Osteoblast (primary cell): ENCODE measurements around the gene USP6NL. TPM values are rescaled to one million over a fixed set of nuclear protein-coding genes. Genes with fewer than 3 reads are reported as not detected.

Experiments
- DNase-seq: peaks from one replicate; pipeline ENCODE4 v3.0.0; 2011; ENCODE audit warnings: low spot score, mixed read lengths; ENCODE audit not compliant: insufficient read length; ENCODE audit errors: missing footprints
- H2AFZ ChIP-seq: 2 replicates; pipeline ENCODE4 v1.6.0; 2011; ENCODE audit warnings: mild to moderate bottlenecking, low read length
- H3K27ac ChIP-seq: 2 replicates; pipeline ENCODE4 v1.5.1; 2011; ENCODE audit warnings: mild to moderate bottlenecking, low read depth, low read length, moderate library complexity
- H3K27me3 ChIP-seq: 2 replicates; pipeline ENCODE4 v1.6.0; 2012; ENCODE audit warnings: mild to moderate bottlenecking, control low read depth, inconsistent platforms, low read length, moderate library complexity; ENCODE audit not compliant: insufficient read depth
- H3K36me3 ChIP-seq: 2 replicates; pipeline ENCODE4 v1.5.1; 2011; ENCODE audit warnings: mild to moderate bottlenecking, low read length, control low read depth, moderate library complexity; ENCODE audit not compliant: insufficient read depth
- H3K4me1 ChIP-seq: 2 replicates; pipeline ENCODE4 v1.5.1; 2011; ENCODE audit warnings: mild to moderate bottlenecking, low read length, control low read depth, moderate library complexity; ENCODE audit not compliant: insufficient read depth
- H3K4me2 ChIP-seq: 2 replicates; pipeline ENCODE4 v1.6.0; 2011; ENCODE audit warnings: mild to moderate bottlenecking, low read length; ENCODE audit not compliant: insufficient read depth
- H3K4me3 ChIP-seq: fragments of 200-600 bp; sonication (generic); 3 replicates; pipeline ENCODE4 v1.5.1; 2012; ENCODE audit warnings: mild to moderate bottlenecking, low read length, inconsistent platforms; ENCODE audit not compliant: insufficient read depth
- H3K79me2 ChIP-seq: 2 replicates; pipeline ENCODE4 v1.6.0; 2012; ENCODE audit warnings: mild to moderate bottlenecking, low read length, control low read depth, inconsistent platforms; ENCODE audit not compliant: insufficient read depth
- H3K9me3 ChIP-seq: 2 replicates; pipeline ENCODE4 v1.5.1; 2011; ENCODE audit warnings: low read depth, low read length, control low read depth
- H4K20me1 ChIP-seq: 2 replicates; pipeline ENCODE4 v1.6.0; 2012; ENCODE audit warnings: mild to moderate bottlenecking, low read length, control low read depth; ENCODE audit not compliant: insufficient read depth
- CTCF ChIP-seq: IDR thresholded peaks from 2 replicates; pipeline ENCODE4 v1.5.1; 2011; ENCODE audit warnings: mild to moderate bottlenecking, low read depth, low read length, moderate library complexity; ENCODE audit errors: extremely low read depth
- total RNA-seq: library from RNA; depleted of rRNA; stranded (reverse); fragments of >200 nt; gene quantifications from 2 replicates; pipeline ENCODE4 v1.2.3, GENCODE V29; 2012

Gene USP6NL
- total RNA-seq, 1 donor, result 13.8 TPM

GRCh38 chr10:11529276-11529903 lies 82.1 kb downstream of the USP6NL start:
- Histone ChIP-seq H3K36me3 (no peaks in the 10 kb centered on the region), H3K4me2 (no peak overlapping the region), H3K9me3 (no peaks in the 10 kb centered on the region), H2AFZ (no peak overlapping the region), H3K27ac (no peak overlapping the region), H3K27me3 (no peaks in the 10 kb centered on the region), H3K4me3 (no peak overlapping the region), H3K4me1 (peaks cover 34% of the 10 kb centered on the region), H4K20me1 (no peaks in the 10 kb centered on the region), H3K79me2 (peaks cover 7% of the 10 kb centered on the region)
- no peak for TF ChIP-seq CTCF
- no peak for DNase-seq

- Histone ChIP-seq H3K79me2 (no peaks in the 10 kb centered on the region), H3K4me1 (peaks cover 31% of the 10 kb centered on the region), H4K20me1 (no peaks in the 10 kb centered on the region), H3K9me3 (no peaks in the 10 kb centered on the region), H3K27ac (peak overlapping the region; percentile 36), H2AFZ (peak overlapping the region; percentile 13), H3K4me2 (peak overlapping the region; percentile 72), H3K36me3 (no peaks in the 10 kb centered on the region), H3K27me3 (no peaks in the 10 kb centered on the region), H3K4me3 (peak overlapping the region; percentile 59)
- TF ChIP-seq CTCF, result no peak
- DNase-seq, result no peak
These were observed 83.2 kb downstream of the USP6NL start for GRCh38 chr10:11528286-11528685.

- Histone ChIP-seq H3K4me1 (peaks cover 26% of the 10 kb centered on the region), H3K79me2 (no peaks in the 10 kb centered on the region), H3K36me3 (no peaks in the 10 kb centered on the region), H3K27me3 (no peaks in the 10 kb centered on the region), H3K4me3 (peak overlapping the region; percentile 59), H3K9me3 (no peaks in the 10 kb centered on the region), H3K27ac (peak overlapping the region; percentile 36), H4K20me1 (no peaks in the 10 kb centered on the region), H3K4me2 (peak overlapping the region; percentile 72), H2AFZ (peak overlapping the region; percentile 58)
- no peak for DNase-seq
- TF ChIP-seq CTCF, result no peak
These were observed 83.7 kb downstream of the USP6NL start for GRCh38 chr10:11527691-11528255.

- DNase-seq, result no peak
- no peaks in the 10 kb centered on the region for H3K79me2 ChIP-seq
These were observed 84.4 kb downstream of the USP6NL start for GRCh38 chr10:11527068-11527467.

More at GRCh38 chr10:11527068-11527467, 84.4 kb downstream of the USP6NL start:
- no peaks in the 10 kb centered on the region for H3K9me3 ChIP-seq
- peaks cover 26% of the 10 kb centered on the region for H3K4me1 ChIP-seq
- H3K36me3 ChIP-seq, result no peaks in the 10 kb centered on the region
- H3K4me3 ChIP-seq, result no peak overlapping the region
- H3K27ac ChIP-seq, result no peak overlapping the region
- H4K20me1 ChIP-seq, result no peaks in the 10 kb centered on the region
- no peaks in the 10 kb centered on the region for H3K27me3 ChIP-seq
- no peak overlapping the region for H2AFZ ChIP-seq
- no peak overlapping the region for H3K4me2 ChIP-seq
- TF ChIP-seq CTCF, result no peak
